Measurements from ENCODE around the gene TRPM4.

DNA sequence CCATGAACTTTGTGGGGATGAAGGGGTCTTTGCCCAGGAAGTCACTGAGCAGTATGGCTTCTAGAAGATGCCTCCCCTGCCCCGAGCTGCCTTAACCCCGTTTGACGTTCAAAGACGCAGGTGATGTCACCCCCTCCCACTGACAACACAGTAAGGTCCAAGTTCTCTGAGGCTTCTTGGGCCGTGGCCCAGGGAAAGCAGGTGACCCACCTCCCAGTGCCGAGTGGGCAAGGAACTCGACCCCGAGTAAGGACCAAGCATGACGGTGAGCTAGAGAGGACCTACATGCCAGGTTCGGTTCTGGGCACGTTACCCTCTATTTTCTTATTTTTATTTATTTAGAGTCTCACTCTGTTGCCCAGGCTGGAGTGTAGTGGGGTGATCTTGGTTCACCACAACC, 86.1 kb downstream of the TRPM4 start:
- no peak for TF ChIP-seq CTCF (IDR thresholded peaks at IDR 0.05; ENCODE audit: low read depth, low read length)
- no peak for TF ChIP-seq EZH2phosphoT487 (IDR thresholded peaks at IDR 0.05; ENCODE audit: low read depth)

Data from OCI-LY3 (cell line).